GM12801 (cell line): ENCODE data around the gene CDKL4.

Source experiments
- TF ChIP-seq, protein P1 (sequence below): IDR thresholded peaks from one replicate; pipeline ENCODE4 v1.5.1; 2011; ENCODE audit warnings: control low read depth; ENCODE audit not compliant: insufficient read length; ENCODE audit errors: extremely low read depth

CDKL4 gene

DNA sequence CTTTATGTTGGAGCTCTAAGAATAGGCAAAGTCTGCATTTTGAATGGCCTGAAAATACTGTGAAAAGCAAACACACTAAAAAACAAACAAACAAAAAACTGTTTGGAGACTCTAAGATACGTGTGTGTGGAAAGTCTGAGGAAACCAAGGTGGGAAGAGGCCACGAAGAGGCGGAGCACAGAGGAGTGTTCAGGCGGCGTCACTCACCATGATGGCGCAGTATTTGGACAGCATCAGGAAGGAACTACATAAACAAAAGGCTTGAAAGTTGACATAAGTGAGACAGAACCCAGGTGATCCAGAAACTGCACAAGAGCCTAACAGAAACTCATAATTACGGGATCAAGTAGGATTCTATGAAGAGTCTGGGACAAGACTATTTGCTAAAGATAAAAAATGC is 72.1 kb downstream of the CDKL4 start:
- TF ChIP-seq, protein P1, sequence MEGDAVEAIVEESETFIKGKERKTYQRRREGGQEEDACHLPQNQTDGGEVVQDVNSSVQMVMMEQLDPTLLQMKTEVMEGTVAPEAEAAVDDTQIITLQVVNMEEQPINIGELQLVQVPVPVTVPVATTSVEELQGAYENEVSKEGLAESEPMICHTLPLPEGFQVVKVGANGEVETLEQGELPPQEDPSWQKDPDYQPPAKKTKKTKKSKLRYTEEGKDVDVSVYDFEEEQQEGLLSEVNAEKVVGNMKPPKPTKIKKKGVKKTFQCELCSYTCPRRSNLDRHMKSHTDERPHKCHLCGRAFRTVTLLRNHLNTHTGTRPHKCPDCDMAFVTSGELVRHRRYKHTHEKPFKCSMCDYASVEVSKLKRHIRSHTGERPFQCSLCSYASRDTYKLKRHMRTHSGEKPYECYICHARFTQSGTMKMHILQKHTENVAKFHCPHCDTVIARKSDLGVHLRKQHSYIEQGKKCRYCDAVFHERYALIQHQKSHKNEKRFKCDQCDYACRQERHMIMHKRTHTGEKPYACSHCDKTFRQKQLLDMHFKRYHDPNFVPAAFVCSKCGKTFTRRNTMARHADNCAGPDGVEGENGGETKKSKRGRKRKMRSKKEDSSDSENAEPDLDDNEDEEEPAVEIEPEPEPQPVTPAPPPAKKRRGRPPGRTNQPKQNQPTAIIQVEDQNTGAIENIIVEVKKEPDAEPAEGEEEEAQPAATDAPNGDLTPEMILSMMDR: no peak

GRCh38 chr2:39164089-39164488 is 79.7 kb downstream of the CDKL4 start:
- TF ChIP-seq, protein P1: no peak

- TF ChIP-seq, protein P1: no peak
Measured at GRCh38 chr2:39160982-39161381, 82.8 kb downstream of the CDKL4 start.

- TF ChIP-seq, protein P1: no peak
Measured at GRCh38 chr2:39159283-39159682, 84.5 kb downstream of the CDKL4 start.

DNA sequence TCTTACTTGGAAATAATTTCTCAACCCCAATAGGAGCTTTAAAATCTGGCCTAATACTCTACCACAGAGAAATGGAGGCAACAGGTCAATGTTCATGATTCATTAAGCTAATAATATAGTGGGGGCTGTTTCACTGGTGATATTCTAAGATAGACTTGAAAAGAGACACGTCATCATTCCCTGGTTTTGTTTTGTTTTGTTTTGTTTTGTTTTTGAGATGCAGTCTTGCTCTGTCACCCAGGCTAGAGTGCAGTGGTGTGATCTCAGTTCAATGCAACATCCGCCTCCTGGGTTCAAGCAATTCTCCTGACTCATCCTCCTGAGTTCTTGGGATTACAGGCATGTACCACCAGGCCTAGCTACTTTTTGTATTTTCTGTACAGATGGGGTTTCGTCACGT is 85.4 kb downstream of the CDKL4 start:
- TF ChIP-seq, protein P1: no peak

DNA sequence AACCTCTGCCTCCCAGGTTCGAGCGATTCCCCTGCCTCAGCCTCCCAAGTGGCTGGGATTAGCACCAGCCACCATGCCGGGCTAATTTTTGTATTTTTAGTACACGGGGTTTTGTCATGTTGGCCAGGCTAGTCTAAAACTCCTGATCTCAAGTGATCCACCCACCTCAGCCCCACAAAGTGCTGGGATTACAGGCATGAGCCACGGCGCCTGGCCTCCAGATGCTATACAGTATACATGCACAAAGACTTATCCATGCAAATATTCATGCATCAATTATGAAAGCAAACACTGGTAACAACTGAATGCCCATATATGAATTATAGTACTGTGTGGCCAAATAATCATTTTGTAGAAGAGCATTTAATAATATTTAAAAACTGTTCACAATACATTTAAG is 86.9 kb downstream of the CDKL4 start:
- TF ChIP-seq, protein P1: no peak

DNA sequence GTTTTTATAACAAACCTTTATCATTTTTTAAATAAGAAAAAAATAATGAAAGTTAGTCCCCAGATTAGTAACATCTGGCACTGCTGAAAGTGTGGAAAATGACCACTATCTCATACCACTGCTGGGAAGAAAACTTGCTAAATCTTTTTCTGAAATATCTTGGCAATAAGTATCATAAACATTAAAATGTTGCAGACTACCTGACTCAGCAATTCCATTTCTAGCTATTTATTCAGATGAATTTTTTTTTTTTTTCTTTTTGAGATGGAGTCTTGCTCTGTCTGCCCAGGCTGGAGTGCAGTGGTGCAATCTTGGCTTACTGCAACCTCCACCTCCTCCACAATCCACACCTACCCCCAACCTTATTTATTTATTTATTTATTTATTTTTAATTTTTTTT is 87.7 kb downstream of the CDKL4 start:
- TF ChIP-seq, protein P1: no peak

- TF ChIP-seq, protein P1: no peak
Measured at GRCh38 chr2:39154944-39155343, 88.8 kb downstream of the CDKL4 start.
